GF-D8 (cell line): ENCODE measurements around the gene INHBB.

Experiments
- DNase-seq: peaks from one replicate; lab custom pipeline; 2025; lab: John Stamatoyannopoulos, UW

The INHBB gene

GRCh38 chr2:120342446-120342845, 3.5 kb upstream of the INHBB start:
- DNase-seq, result no peak

- no peak for DNase-seq
These were observed 2.9 kb upstream of the INHBB start for GRCh38 chr2:120343100-120343432.

GRCh38 chr2:120343433-120344105, 2.4 kb upstream of the INHBB start:
- DNase-seq, result no peak

- no peak for DNase-seq
These were observed 1.5 kb upstream of the INHBB start for GRCh38 chr2:120344214-120344975.

- no peak for DNase-seq
These were observed 857 bp upstream of the INHBB start for GRCh38 chr2:120344976-120345581.

GRCh38 chr2:120345608-120346007, 328 bp upstream of the INHBB start:
- DNase-seq, result no peak

- DNase-seq, result no peak
These were observed 877 bp downstream of the INHBB start for GRCh38 chr2:120346667-120347358.

- DNase-seq, result no peak
These were observed 1.6 kb downstream of the INHBB start for GRCh38 chr2:120347396-120348060.

GRCh38 chr2:120348134-120348736, 2.3 kb downstream of the INHBB start:
- DNase-seq, result no peak

GRCh38 chr2:120348737-120349439, 3.0 kb downstream of the INHBB start:
- no peak for DNase-seq

GRCh38 chr2:120349440-120349921, 3.5 kb downstream of the INHBB start:
- DNase-seq, result no peak

- DNase-seq, result no peak
These were observed 4.1 kb downstream of the INHBB start for GRCh38 chr2:120350080-120350479.

GRCh38 chr2:120350801-120351320, 4.9 kb downstream of the INHBB start:
- no peak for DNase-seq

- no peak for DNase-seq
These were observed 7.0 kb downstream of the INHBB start for GRCh38 chr2:120352696-120353590.

GRCh38 chr2:120353591-120353898, 7.6 kb downstream of the INHBB start:
- DNase-seq, result no peak

GRCh38 chr2:120353931-120354330, 8.0 kb downstream of the INHBB start:
- DNase-seq, result no peak

- DNase-seq, result no peak
These were observed 8.5 kb downstream of the INHBB start for GRCh38 chr2:120354467-120354866.

GRCh38 chr2:120354935-120355779, 9.2 kb downstream of the INHBB start:
- DNase-seq, result no peak

- DNase-seq, result no peak
These were observed 9.9 kb downstream of the INHBB start for GRCh38 chr2:120355780-120356266.
